Measurements from ENCODE around the gene DNAJC3.

DNAJC3 gene

GRCh38 chr13:95793018-95793555, 116.1 kb downstream of the DNAJC3 start:
- no peaks in the 10 kb centered on the region for H3K27me3 ChIP-seq (ENCODE audit: low read depth, low read length)
- H2AFZ ChIP-seq (ENCODE audit: low read depth, low read length) = no peak overlapping the region
- no peak overlapping the region for H3K27ac ChIP-seq (ENCODE audit: low read length)
- no peak overlapping the region for H3K4me2 ChIP-seq (ENCODE audit: low read length)
- no peak for TF ChIP-seq CTCF (IDR thresholded peaks at IDR 0.05; ENCODE audit: low read depth, low read length)
- TF ChIP-seq EZH2phosphoT487 (IDR thresholded peaks at IDR 0.05; ENCODE audit: low read depth) = no peak
- no peak overlapping the region for H3K9ac ChIP-seq (ENCODE audit: low read length)
- H3K4me3 ChIP-seq (ENCODE audit: low read length) = no peak overlapping the region
- H3K36me3 ChIP-seq (replicated peaks; ENCODE audit: low read depth, low read length) = peaks cover 47% of the 10 kb centered on the region
- no peaks in the 10 kb centered on the region for H3K4me1 ChIP-seq (ENCODE audit: low read length)
- no peaks in the 10 kb centered on the region for H3K9me3 ChIP-seq (ENCODE audit: insufficient read depth, low read length)
- no peaks in the 10 kb centered on the region for H3K79me2 ChIP-seq (ENCODE audit: low read length)
- no peaks in the 10 kb centered on the region for H4K20me1 ChIP-seq (ENCODE audit: insufficient read depth, low read length)

- Histone ChIP-seq H3K27ac (ENCODE audit: low read length) (no peak overlapping the region), H3K4me3 (ENCODE audit: low read length) (no peak overlapping the region), H3K9ac (ENCODE audit: low read length) (no peak overlapping the region), H2AFZ (ENCODE audit: low read depth, low read length) (no peak overlapping the region), H3K27me3 (ENCODE audit: low read depth, low read length) (no peaks in the 10 kb centered on the region), H3K9me3 (ENCODE audit: insufficient read depth, low read length) (no peaks in the 10 kb centered on the region), H4K20me1 (ENCODE audit: insufficient read depth, low read length) (no peaks in the 10 kb centered on the region), H3K79me2 (ENCODE audit: low read length) (no peaks in the 10 kb centered on the region), H3K4me2 (ENCODE audit: low read length) (no peak overlapping the region), H3K4me1 (ENCODE audit: low read length) (no peaks in the 10 kb centered on the region), H3K36me3 (replicated peaks; ENCODE audit: low read depth, low read length) (peaks cover 40% of the 10 kb centered on the region)
- TF ChIP-seq CTCF (IDR thresholded peaks at IDR 0.05; ENCODE audit: low read depth, low read length) = no peak
- TF ChIP-seq EZH2phosphoT487 (IDR thresholded peaks at IDR 0.05; ENCODE audit: low read depth) = no peak
Measured at GRCh38 chr13:95793781-95794180, 116.8 kb downstream of the DNAJC3 start.

- Histone ChIP-seq H3K27me3 (ENCODE audit: low read depth, low read length) (no peaks in the 10 kb centered on the region), H3K4me1 (ENCODE audit: low read length) (no peaks in the 10 kb centered on the region), H3K79me2 (ENCODE audit: low read length) (no peaks in the 10 kb centered on the region), H3K9me3 (ENCODE audit: insufficient read depth, low read length) (no peaks in the 10 kb centered on the region), H2AFZ (ENCODE audit: low read depth, low read length) (no peak overlapping the region), H3K36me3 (replicated peaks; ENCODE audit: low read depth, low read length) (peaks cover 23% of the 10 kb centered on the region), H3K4me3 (ENCODE audit: low read length) (no peak overlapping the region), H4K20me1 (ENCODE audit: insufficient read depth, low read length) (no peaks in the 10 kb centered on the region), H3K4me2 (ENCODE audit: low read length) (no peak overlapping the region), H3K9ac (ENCODE audit: low read length) (no peak overlapping the region), H3K27ac (ENCODE audit: low read length) (no peak overlapping the region)
- no peak for TF ChIP-seq CTCF (IDR thresholded peaks at IDR 0.05; ENCODE audit: low read depth, low read length)
- TF ChIP-seq EZH2phosphoT487 (IDR thresholded peaks at IDR 0.05; ENCODE audit: low read depth) = no peak
Measured at GRCh38 chr13:95797016-95797415, 120.1 kb downstream of the DNAJC3 start.

GRCh38 chr13:95800436-95800835, 123.5 kb downstream of the DNAJC3 start:
- Histone ChIP-seq H2AFZ (ENCODE audit: low read depth, low read length) (no peak overlapping the region), H3K79me2 (ENCODE audit: low read length) (no peaks in the 10 kb centered on the region), H3K9me3 (ENCODE audit: insufficient read depth, low read length) (no peaks in the 10 kb centered on the region), H4K20me1 (ENCODE audit: insufficient read depth, low read length) (no peaks in the 10 kb centered on the region), H3K4me2 (ENCODE audit: low read length) (no peak overlapping the region), H3K4me3 (ENCODE audit: low read length) (no peak overlapping the region), H3K36me3 (replicated peaks; ENCODE audit: low read depth, low read length) (no peaks in the 10 kb centered on the region), H3K9ac (ENCODE audit: low read length) (no peak overlapping the region), H3K27ac (ENCODE audit: low read length) (no peak overlapping the region), H3K27me3 (ENCODE audit: low read depth, low read length) (no peaks in the 10 kb centered on the region), H3K4me1 (ENCODE audit: low read length) (peaks cover 8% of the 10 kb centered on the region)
- TF ChIP-seq EZH2phosphoT487 (IDR thresholded peaks at IDR 0.05; ENCODE audit: low read depth) = no peak
- TF ChIP-seq CTCF (IDR thresholded peaks at IDR 0.05; ENCODE audit: low read depth, low read length) = no peak

Data from OCI-LY3 (cell line).